Activated gamma-delta T cell treated with Interleukin-2 at 50 U/mL for 16 hours (primary cell): ENCODE data around the gene EEF2KMT.
"Not testable (repeated sequence)": the region's sequence is repeated elsewhere in the genome, so short reads cannot be mapped to it uniquely, and the experiment has no call there.

Source experiments
- DNase-seq: peaks from one replicate; pipeline ENCODE4 v3.0.0-alpha.2; 2020

EEF2KMT gene

DNA sequence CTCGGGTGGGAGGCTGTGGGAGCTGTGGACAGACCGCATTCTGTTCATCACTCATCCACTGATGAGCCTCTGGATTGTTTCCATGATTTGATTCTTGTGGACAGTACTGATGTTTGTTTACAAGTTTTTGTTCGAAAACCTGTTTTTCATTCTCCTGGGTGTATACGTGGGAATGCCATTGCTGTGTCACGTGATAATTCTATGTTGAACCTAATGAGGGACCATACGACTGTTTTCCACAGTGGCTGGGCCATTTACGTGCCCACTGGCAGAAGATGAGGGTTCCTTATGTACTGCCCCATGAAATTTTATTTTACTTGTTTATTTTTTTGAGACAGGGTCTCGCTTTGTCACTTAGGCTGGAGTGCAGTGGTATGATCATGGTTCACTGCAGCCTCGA, 28.5 kb downstream of the EEF2KMT start:
- no peak for DNase-seq

- DNase-seq, result no peak
These were observed 31.1 kb downstream of the EEF2KMT start for GRCh38 chr16:5066511-5066910.

GRCh38 chr16:5065813-5066212, 31.8 kb downstream of the EEF2KMT start, which contains the start of gene C16orf89:
TSS of gene C16orf89 (minus strand) at chr16:5065956. CDS start at chr16:5065908, 48 bp downstream.
- no peak for DNase-seq

DNA sequence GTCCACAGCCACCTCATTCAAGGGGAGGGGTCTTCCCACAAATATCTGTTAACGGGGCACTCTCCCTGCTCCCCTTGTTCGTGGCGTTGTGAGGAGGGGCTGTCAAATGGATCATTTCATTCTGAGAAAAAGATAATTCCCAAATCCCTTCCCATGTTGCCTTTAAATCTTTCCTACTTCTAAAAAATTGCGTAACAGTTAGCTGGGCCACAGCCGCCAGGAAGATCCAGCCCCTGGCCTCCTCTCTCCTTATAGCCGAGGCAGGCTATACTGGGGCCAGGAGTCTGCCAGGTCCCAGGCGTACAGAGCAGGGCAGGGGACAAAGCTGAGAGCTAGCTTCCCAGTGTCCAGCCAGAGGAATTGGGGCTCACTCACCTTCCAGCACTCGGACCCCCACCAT, 32.3 kb downstream of the EEF2KMT start:
- no peak for DNase-seq

GRCh38 chr16:5064915-5065314, 32.7 kb downstream of the EEF2KMT start:
- no peak for DNase-seq

DNA sequence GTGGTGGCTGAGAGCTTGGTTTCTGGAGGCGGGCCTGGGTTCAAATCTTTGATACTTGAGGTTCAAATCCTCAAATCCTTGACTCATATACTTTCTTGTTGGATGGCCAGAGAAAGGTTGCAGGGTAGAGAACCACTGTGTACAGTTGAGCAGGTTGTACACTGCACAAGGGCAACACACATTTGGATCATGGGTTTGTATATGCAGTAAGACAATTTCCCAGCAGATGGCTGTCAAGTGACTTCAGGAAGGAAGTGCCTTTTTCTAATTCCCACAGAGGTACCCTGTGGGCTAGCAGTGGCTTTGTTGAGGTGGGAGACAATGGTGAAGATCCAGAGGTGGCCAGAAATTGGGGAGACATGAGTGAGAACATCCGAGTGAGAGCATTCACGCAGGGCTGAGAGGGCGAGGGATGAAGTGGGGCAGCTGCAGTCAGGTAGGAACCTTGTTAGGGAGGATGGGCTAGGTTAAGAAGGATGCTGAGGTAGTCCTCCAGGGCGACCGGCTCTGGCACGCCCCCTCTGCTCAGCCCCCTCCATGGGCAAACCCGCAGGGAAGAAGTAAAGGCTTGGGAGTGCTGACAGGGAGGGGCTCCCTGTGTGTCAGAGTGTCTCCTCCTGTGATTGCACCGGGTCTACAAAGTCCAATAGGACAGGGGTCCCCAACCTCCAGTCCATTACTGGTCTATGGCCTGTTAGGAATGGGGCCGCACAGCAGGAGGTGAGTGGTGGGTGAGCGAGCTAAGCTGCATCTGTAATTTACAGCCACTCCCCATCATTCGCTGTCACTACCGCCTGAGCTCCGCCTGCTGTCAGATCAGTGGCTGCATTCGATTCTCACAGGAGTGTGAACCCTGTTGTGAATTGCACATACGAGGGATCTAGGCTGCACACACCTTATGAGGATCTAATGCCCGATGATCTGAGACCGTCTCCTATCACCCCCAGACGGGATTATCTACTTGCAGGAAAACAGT, 34.5 kb downstream of the EEF2KMT start:
- DNase-seq, result no peak

- no peak for DNase-seq
These were observed 35.5 kb downstream of the EEF2KMT start for GRCh38 chr16:5062051-5062450.

- DNase-seq, result no peak
These were observed 37.4 kb downstream of the EEF2KMT start for GRCh38 chr16:5060073-5060641.

- DNase-seq, result no peak
These were observed 38.1 kb downstream of the EEF2KMT start for GRCh38 chr16:5059386-5060072.

DNA sequence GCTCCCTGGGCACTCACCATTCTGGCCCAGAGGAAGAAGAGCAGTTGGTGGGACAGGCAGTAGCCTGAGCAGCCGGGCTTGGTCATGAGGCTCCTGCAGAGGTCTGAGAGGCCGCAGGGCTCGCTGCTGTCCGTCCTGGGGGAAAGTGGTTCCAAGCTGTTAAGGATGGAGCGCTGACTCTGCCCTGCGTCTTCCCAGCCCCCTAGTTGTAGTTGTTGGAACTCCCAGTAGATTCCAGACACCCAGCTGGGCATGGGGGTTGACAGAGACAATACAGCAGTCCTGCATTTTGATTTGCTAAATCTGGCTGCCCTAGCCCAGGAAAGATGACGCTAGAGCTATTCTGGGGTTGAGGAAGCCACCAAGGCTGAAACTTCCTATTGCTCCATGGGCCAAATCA, 39.1 kb downstream of the EEF2KMT start:
- no peak for DNase-seq

- peak; percentile 29 for DNase-seq
These were observed 41.2 kb downstream of the EEF2KMT start for GRCh38 chr16:5056352-5056751.

DNA sequence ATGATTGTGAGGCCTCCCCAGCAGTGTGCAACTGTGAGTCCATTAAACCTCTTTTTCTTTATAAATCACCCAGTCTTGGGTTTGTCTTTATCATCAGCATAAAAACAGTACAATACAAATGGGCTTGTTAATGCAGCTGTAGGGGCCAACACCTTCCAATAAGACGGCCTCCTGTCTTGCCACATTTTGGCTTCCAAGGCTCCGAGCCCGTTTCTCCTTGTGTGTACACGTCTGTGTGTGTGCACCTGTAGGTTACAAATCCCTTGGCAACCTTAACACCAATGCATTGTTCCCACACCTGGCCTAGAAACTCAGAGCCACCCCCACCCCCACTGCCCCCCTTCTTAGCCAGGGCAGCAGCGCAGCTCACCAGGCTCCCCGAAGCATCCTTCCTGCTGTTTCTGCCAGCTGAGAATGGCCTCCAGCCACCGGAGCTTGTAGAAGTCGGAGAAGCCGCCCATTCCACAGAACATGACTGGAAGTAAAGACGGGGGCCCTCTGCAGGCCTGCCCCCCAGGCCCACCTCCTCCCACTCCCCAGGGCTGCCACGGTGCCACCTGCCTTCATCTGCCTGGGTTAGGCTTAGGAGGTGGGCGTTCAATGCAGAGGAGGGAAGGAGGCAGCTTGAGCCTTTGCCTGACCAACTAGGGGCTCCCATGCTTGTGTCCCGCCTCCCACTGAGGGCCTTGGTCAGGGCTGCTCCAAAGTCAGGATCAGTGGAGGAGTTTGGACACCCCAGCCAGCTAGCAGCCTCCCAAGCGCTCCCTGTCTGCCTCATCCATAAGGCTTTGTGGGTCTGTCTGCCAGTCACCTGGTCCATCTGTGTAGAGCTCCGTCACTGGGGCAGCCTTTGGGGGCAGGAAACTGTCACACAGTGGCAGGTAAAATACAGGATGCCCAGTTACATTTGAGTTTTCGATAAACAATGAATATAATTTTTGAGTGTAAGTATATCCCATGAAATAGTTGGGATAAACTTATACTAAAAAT, 42.4 kb downstream of the EEF2KMT start:
- DNase-seq, result no peak

DNA sequence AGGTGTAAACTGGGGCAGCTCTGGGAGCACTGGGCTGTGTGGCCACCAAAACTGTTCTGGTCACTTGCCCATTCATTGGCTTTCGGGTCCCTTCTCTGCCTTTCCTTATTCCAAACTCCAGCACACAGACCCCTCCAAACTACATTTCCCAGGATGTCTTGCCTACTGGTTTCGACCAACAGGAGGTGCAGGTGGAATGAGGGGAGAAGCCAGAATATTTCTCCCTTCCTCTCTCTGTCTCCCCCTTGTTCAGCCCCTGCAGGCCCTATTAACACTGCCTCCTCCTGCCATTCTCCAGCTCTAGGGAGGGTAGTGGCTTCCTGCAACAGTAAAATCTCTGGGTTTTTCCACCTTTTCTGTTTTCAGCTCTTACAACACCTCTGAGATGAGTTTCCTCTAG, 50.7 kb downstream of the EEF2KMT start:
- DNase-seq, result no peak

DNA sequence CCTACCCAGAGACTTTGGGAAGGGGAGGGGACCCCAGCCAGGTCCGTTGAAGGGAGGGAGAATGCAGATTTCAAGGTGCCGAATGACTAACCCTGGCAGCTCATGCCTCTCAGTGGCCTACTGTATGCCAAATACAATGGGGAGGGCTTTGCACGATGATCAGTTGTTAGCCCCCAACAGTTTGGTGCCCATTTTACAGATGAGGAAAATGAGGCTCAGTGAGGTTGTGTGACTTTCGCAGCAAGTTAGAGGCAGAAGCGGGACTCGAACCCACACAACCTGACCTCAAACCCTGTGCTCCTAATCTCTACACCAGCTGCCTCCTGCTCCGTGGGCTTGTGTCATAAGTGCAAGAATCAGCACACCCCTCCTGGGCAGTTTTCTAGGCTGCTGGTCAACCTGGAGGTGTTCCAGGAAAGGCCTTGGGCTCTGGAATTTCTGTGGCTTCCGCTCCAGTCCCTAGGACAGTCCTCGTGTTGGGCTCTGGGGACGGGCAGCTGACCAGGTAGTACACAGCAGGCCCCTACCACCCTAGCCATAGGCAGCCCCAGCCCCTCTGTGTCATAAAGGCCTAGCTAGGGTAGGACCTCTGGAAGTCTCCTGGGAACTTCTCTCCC, 52.0 kb downstream of the EEF2KMT start:
- DNase-seq, result no peak

DNA sequence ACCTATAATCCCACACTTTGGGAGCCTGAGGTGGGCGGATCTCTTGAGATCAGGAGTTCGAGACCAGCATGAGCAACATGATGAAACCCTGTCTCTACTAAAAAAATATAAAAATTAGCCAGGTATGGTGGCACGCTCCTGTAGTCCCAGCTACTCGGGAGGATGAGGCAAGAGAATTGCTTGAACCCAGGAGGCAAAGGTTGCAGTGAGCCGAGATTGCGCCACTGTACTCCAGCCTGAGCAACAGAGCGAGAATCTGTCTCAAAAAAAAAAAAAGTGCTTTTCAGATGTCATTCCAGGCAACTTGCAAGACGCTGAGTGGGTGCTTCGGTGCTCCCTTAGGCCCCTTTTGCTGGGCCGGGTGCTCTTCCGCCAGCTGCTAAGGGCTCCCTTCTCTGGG, 53.0 kb downstream of the EEF2KMT start:
- not testable (repeated sequence) for DNase-seq

DNA sequence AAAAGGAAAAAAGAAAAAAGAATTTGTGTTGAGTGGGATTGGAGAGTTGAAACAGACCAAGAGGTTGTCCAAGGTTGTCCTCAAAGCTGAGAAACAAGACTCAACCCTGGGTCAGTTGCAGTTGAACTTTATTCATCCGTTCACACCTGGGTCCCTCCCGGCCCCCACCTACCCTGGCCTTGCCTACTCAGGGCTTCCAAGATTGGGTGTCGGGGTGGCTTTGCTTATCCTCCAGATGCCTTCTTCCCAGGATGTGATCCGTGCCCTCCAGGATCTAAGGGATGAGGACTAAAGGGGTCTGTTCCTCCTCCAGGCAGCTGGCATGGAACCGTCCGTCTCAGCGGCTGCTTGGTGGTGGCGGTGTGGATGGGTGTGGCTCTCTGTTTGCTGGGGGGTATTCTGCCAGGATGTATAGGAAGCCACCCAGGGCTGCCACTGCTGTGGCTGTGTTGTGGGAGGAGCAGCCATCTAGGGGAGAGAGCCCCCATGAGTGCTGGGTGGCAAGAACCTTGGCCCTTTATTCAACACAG, 53.5 kb downstream of the EEF2KMT start:
- DNase-seq, result no peak

DNA sequence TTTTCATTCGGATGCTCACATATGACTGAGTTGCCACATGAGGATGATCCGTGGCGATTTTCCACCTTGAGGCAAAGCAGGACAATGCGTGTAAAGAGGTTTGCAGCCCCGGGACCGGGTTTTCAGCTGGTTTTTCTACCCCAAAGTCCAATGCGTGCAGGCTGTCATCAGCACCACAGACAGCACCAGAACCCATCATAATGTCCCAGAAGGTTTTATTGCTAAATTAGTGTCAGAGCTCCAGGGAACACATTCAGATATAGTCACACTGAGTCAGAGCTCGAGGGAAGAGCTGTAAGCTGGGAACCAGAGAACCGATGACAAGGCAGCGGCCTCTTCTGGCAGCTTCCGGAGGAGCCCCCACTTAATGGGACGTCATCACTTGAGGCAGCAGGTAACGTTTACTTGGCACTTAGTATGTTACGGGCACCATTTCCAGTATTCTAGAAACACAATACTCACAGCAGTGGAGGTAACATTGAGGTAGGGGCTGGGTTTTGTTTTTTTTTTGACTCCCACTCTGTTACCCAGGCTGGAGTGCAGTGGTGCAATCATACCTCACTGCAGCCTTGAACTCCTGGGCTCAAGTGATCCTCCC, 54.9 kb downstream of the EEF2KMT start:
- no peak for DNase-seq

DNA sequence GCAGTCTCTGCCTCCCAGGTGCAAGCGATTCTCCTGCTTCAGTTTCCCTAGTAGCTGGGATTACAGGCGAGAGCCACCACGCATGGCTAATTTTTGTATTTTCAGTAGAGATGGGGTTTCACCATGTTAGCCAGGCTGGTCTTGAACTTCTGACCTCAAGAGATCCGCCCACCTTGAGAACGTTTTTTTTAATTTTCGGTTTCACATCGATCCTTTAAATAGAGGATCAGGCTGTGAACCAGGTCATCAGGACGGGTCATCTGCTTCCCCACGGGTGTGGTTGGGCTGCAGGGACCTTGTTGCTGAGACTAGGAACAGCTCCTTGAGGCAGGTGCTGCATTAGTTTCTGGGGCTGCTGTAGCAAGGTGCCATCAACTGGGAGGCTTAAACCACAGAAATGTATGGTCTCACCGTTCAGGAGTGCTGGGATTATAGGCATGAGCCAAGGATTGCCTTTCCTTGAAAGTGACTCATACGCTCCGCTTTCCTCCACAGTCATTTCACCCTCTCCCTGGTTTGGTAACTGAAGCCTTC, 55.9 kb downstream of the EEF2KMT start:
- no peak for DNase-seq

DNA sequence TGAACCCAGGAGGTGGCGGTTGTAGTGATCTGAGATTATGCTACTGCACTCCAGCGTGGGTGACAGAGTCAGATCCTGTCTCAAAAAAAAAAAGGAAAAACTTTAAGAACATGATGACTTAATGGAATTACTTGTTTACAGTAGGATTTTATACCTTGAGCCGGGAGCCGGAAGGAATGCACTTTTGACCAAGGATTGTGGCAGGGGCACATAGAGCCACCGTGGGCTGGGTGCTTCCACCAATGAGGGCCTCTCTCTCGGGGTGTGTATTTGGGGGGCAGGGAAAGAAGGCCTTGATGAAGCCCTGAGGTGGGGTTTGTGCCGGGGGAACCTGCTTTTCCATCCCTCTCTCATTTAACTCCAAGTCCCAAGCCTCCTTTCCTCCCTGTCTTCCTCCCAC, 57.1 kb downstream of the EEF2KMT start:
- DNase-seq, result no peak

DNA sequence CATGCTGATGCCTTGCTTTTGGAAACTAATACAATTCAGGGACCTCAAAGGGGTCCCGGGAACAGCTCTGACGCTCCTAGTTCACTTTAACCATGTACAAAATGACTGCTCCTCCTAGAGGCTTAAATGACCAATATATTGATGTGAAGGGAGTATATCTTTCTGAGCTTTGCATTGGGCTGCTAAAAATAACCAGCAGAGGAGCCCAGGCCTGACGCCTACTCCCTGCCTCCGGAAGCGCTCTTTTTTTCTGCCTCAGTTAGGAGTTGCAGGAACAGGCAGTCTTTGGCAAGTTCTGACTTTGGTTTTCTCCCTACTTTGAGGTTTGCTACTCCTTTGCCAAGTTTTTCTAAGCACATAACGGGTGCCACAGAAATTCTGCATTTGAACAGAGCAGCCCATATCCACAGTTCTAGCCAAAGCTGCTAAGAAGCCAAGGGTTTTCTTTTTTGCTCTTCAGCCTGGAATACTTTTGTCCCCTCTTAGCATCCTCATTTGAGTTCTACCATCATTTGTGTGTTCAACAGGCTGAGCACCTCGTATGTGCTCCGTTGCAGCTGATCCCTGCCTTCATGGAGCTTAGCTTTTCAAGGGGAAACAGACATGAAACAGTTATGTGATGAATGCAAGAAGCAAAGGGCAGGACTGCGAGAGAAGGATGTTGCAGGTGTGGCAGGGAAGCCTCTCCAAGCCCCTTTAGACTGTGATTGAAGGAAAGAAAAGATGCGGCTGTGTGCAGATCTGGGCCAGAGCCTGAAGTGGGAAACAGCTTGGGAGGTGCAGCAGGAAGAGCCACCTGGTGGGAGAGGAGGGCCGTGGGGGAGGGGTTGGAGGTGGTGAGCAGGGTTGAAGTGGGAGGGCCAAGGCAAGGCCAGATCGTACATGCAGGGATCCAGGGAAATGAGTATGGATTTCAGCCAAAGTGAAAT, 61.1 kb downstream of the EEF2KMT start:
- no peak for DNase-seq
